Glutamatergic neuron (in vitro differentiated cells): ENCODE measurements around the gene PEPD. TPM values are rescaled to one million over a fixed set of nuclear protein-coding genes. Genes with fewer than 3 reads are reported as not detected.

Experiments used
- DNase-seq: peaks from one replicate; pipeline ENCODE4 v3.0.0; 2022
- H3K27ac Mint-ChIP-seq: one replicate; pipeline ENCODE4 v1.8.0; 2020; ENCODE audit warnings: mild to moderate bottlenecking, mixed read lengths, inconsistent platforms; ENCODE audit not compliant: unreplicated experiment
- H3K27me3 Mint-ChIP-seq: one replicate; pipeline ENCODE4 v1.8.0; 2020; ENCODE audit warnings: mild to moderate bottlenecking, moderate library complexity, mixed read lengths, inconsistent platforms; ENCODE audit not compliant: unreplicated experiment
- H3K36me3 Mint-ChIP-seq: one replicate; pipeline ENCODE4 v1.8.0; 2020; ENCODE audit warnings: mild to moderate bottlenecking, mixed read lengths, inconsistent platforms; ENCODE audit not compliant: unreplicated experiment
- H3K4me1 Mint-ChIP-seq: one replicate; pipeline ENCODE4 v1.8.0; 2020; ENCODE audit warnings: mild to moderate bottlenecking, low read depth, mixed read lengths, inconsistent platforms; ENCODE audit not compliant: unreplicated experiment
- H3K4me3 Mint-ChIP-seq: one replicate; pipeline ENCODE4 v1.8.0; 2020; ENCODE audit warnings: mild to moderate bottlenecking, mixed read lengths, inconsistent platforms; ENCODE audit not compliant: unreplicated experiment
- H3K9me3 Mint-ChIP-seq: one replicate; pipeline ENCODE4 v1.8.0; 2020; ENCODE audit warnings: mild to moderate bottlenecking, moderate library complexity, mixed read lengths, inconsistent platforms; ENCODE audit not compliant: unreplicated experiment
- CTCF ChIP-seq: fragments of 200-600 bp; sonication (generic); IDR thresholded peaks from one replicate; pipeline ENCODE4 v1.5.0; 2021; ENCODE audit not compliant: partially characterized antibody, unreplicated experiment
- total RNA-seq: library from RNA; stranded (reverse); fragmentation: NEBNext Ultra II Directional; extraction: Animal tissue kit (Norgen Biotek cat#: 25700); gene quantifications from one replicate; pipeline ENCODE4 v1.2.1, GENCODE V29; 2021; ENCODE audit not compliant: unreplicated experiment

Gene PEPD
- total RNA-seq, 1 donor from 2014 or later = 93.3 TPM

- no peak for TF ChIP-seq CTCF
- Mint-ChIP-seq H3K27ac (no peak overlapping the region), H3K36me3 (no peaks in the 10 kb centered on the region), H3K9me3 (peaks cover 8% of the 10 kb centered on the region), H3K27me3 (peaks cover 10% of the 10 kb centered on the region), H3K4me1 (peaks cover 14% of the 10 kb centered on the region), H3K4me3 (no peak overlapping the region)
- no peak for DNase-seq
Observed at GRCh38 chr19:33412601-33413425, 108.8 kb downstream of the PEPD start.

- Mint-ChIP-seq H3K27ac (no peak overlapping the region), H3K9me3 (peaks cover 9% of the 10 kb centered on the region), H3K4me1 (peaks cover 10% of the 10 kb centered on the region), H3K36me3 (no peaks in the 10 kb centered on the region), H3K27me3 (peaks cover 10% of the 10 kb centered on the region), H3K4me3 (no peak overlapping the region)
- DNase-seq = no peak
- no peak for TF ChIP-seq CTCF
Observed at GRCh38 chr19:33411621-33412180, 109.9 kb downstream of the PEPD start.

DNA sequence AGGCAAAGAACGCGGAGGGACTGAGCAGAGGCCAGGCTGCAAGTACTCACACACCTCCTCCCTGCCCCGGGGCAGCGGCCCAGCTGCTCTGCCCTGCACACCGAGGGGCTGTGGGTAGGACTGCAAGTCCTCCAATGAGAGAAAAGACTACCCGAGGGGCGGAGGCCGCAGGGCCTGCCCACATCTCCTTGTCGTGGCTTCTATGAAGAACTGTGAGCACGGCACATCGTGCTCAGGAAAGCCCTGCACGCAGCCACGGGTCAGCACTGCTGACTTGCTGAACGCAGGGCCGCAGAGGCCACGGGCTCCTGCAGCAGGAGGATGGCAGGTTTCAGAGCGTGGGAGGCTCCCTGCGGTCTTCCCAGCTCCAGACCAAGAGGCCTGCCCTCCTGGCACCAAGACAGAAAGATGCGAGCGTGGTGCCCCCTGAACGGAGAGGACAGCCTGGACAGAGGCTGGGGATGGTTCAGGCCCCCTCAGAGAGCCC, 110.6 kb downstream of the PEPD start:
- peaks cover 6% of the 10 kb centered on the region for H3K9me3 Mint-ChIP-seq
- peaks cover 8% of the 10 kb centered on the region for H3K27me3 Mint-ChIP-seq
- TF ChIP-seq CTCF = no peak
- H3K27ac Mint-ChIP-seq = no peak overlapping the region
- no peaks in the 10 kb centered on the region for H3K36me3 Mint-ChIP-seq
- DNase-seq = no peak
- no peak overlapping the region for H3K4me3 Mint-ChIP-seq
- peaks cover 10% of the 10 kb centered on the region for H3K4me1 Mint-ChIP-seq

DNA sequence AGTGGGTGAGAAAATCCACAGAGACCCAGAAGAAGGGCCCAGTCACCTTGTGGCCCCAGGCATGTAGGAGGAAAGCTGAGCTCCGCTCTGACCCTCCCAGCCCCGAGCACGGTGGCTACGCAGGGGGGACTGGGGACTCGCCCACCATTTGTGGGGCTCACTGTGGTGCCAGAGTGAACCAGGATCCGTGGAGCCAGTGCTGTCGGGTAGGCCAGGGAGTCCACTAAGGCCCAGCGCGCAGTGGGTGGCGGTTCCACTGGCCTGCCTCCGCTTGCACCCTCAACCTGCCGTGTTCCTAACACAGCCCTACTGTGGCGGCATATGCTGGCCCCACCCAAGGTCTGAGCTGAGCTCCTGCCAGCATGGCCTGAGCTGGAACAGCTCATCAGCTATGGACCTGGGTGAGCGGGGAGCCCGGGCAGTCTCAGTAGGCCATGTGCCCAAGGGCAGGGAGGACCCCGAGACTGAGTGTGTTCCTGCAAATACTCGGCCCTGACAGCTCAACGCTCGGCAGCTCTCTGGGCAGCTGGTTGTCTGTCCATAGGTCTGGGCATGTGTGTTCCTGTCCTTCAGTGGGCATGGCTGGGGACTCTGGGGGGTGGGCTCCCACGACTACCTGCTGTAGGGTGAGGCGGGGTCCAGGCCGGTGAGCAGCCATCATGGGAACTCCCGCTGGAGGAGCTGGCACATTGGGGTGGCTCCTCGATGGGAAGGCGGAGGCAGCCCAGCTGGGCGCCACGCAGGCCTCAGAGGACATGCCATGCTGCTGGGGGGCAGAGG, 111.5 kb downstream of the PEPD start:
- Mint-ChIP-seq H3K36me3 (no peaks in the 10 kb centered on the region), H3K4me1 (peaks cover 9% of the 10 kb centered on the region), H3K9me3 (peaks cover 2% of the 10 kb centered on the region), H3K4me3 (no peak overlapping the region), H3K27ac (no peak overlapping the region), H3K27me3 (peaks cover 6% of the 10 kb centered on the region)
- DNase-seq = peak; percentile 3
- no peak for TF ChIP-seq CTCF
